Measurements from ENCODE around the gene EEF1AKMT3.

The EEF1AKMT3 gene

GRCh38 chr12:57735198-57735855 lies 37.1 kb upstream of the EEF1AKMT3 start:
- Histone ChIP-seq H3K9me3 (ENCODE audit: control insufficient read depth, low read length) (no peaks in the 10 kb centered on the region), H2AFZ (no peak overlapping the region), H3K4me2 (ENCODE audit: low read length) (no peak overlapping the region), H3K9ac (no peak overlapping the region), H3K27ac (no peak overlapping the region), H3K4me1 (peaks cover 14% of the 10 kb centered on the region), H3K79me2 (no peaks in the 10 kb centered on the region), H3K4me3 (ENCODE audit: low read depth, low read length) (no peak overlapping the region), H3K27me3 (ENCODE audit: control insufficient read depth, insufficient read depth, low read length) (no peaks in the 10 kb centered on the region), H3K36me3 (ENCODE audit: control insufficient read depth, insufficient read depth, low read length) (no peaks in the 10 kb centered on the region)
- no peak for TF ChIP-seq CTCF (IDR thresholded peaks at IDR 0.05)

GRCh38 chr12:57735952-57736740 lies 36.3 kb upstream of the EEF1AKMT3 start:
- no peak overlapping the region for H3K4me2 ChIP-seq (ENCODE audit: low read length)
- H3K9me3 ChIP-seq (ENCODE audit: control insufficient read depth, low read length) = no peaks in the 10 kb centered on the region
- no peaks in the 10 kb centered on the region for H3K79me2 ChIP-seq
- peaks cover 14% of the 10 kb centered on the region for H3K4me1 ChIP-seq
- H3K36me3 ChIP-seq (ENCODE audit: control insufficient read depth, insufficient read depth, low read length) = no peaks in the 10 kb centered on the region
- no peaks in the 10 kb centered on the region for H3K27me3 ChIP-seq (ENCODE audit: control insufficient read depth, insufficient read depth, low read length)
- H2AFZ ChIP-seq = peak overlapping the region; percentile 51
- H3K4me3 ChIP-seq (ENCODE audit: low read depth, low read length) = no peak overlapping the region
- no peak overlapping the region for H3K9ac ChIP-seq
- H3K27ac ChIP-seq = no peak overlapping the region
- TF ChIP-seq CTCF (IDR thresholded peaks at IDR 0.05) = peak; percentile 26

DNA sequence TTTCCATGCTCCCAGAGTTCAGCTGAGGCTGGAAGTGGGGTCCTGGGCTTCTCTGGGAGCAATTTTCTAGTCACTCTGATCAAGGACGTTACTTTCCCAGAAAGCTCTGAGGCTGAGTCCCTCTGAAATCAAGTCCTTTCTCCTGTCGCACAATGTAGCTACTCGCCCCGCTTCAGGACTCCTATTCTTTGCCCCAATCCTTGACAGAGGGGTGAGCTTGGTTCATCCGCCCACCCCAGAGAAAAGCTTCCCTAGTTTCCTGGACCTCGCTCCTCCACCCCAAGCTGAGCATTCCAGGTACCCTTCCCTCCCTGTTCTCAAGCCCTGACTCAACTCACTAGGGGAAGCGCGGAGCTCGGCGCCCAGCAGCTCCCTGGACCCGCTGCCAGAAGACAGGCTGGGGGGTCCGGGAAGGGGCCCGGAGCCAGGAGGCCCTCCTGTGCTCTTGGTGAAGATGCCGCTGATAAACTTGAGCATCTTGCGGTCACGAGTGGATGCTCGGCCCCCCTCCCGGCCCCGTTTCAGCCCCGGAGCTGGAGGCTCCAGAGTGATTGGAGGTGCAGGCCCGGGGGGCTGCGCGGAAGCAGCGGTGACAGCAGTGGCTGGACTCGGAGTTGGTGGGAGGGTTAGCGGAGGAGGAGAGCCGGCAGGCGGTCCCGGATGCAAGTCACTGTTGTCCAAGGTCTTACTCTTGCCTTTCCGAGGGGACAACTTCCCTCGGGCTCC lies 35.5 kb upstream of the EEF1AKMT3 start:
- Histone ChIP-seq H3K27ac (no peak overlapping the region), H3K27me3 (ENCODE audit: control insufficient read depth, insufficient read depth, low read length) (no peaks in the 10 kb centered on the region), H3K4me3 (ENCODE audit: low read depth, low read length) (no peak overlapping the region), H2AFZ (peak overlapping the region; percentile 51), H3K4me2 (ENCODE audit: low read length) (no peak overlapping the region), H3K9me3 (ENCODE audit: control insufficient read depth, low read length) (no peaks in the 10 kb centered on the region), H3K4me1 (peaks cover 14% of the 10 kb centered on the region), H3K36me3 (ENCODE audit: control insufficient read depth, insufficient read depth, low read length) (no peaks in the 10 kb centered on the region), H3K9ac (no peak overlapping the region), H3K79me2 (no peaks in the 10 kb centered on the region)
- TF ChIP-seq CTCF (IDR thresholded peaks at IDR 0.05) = no peak

GRCh38 chr12:57737467-57738460 lies 34.6 kb upstream of the EEF1AKMT3 start:
- Histone ChIP-seq H3K9ac (no peak overlapping the region), H3K4me1 (peaks cover 14% of the 10 kb centered on the region)

More at GRCh38 chr12:57737467-57738460, 34.6 kb upstream of the EEF1AKMT3 start:
- Histone ChIP-seq H3K79me2 (no peaks in the 10 kb centered on the region), H2AFZ (peak overlapping the region; percentile 53), H3K4me2 (ENCODE audit: low read length) (peak overlapping the region; percentile 45), H3K9me3 (ENCODE audit: control insufficient read depth, low read length) (no peaks in the 10 kb centered on the region), H3K4me3 (ENCODE audit: low read depth, low read length) (no peak overlapping the region), H3K36me3 (ENCODE audit: control insufficient read depth, insufficient read depth, low read length) (no peaks in the 10 kb centered on the region), H3K27me3 (ENCODE audit: control insufficient read depth, insufficient read depth, low read length) (no peaks in the 10 kb centered on the region), H3K27ac (no peak overlapping the region)
- peak; percentile 30 for TF ChIP-seq CTCF (IDR thresholded peaks at IDR 0.05)

All from parathyroid adenoma (tissue), 2 donors.